Tibial artery (tissue), 4 donors: ENCODE data around the gene AMPD1.

Source experiments
- DNase-seq, 2 donors: peaks; one replicate each; pipeline ENCODE4 v3.0.0-alpha.2; 2019
- H3K27ac ChIP-seq, 2 donors: fragments of 200-600 bp; sonication (generic) in 1 of 2; 1 replicate in 1 of 2; 2 replicates in 1 of 2; pipeline ENCODE4 v1.5.1; 2018 to 2019; ENCODE audit warnings: mild to moderate bottlenecking in 1 of 2
- H3K27me3 ChIP-seq, 2 donors: fragments of 200-600 bp; sonication (generic) in 1 of 2; one replicate each; pipeline versions ENCODE4 v1.5.1 to v1.6.0; 2016 to 2019
- H3K36me3 ChIP-seq, 3 donors: fragments of 200-600 bp; sonication (generic) in 2 of 3; one replicate each; pipeline ENCODE4 v1.5.1; 2016 to 2019; ENCODE audit warnings: mild to moderate bottlenecking in 2 of 3
- H3K4me1 ChIP-seq, 4 donors: fragments of 200-600 bp; sonication (generic) in 2 of 4; 1 replicate in 3 of 4; 2 replicates in 1 of 4; pipeline ENCODE4 v1.5.1; 2016 to 2019
- H3K4me3 ChIP-seq, 2 donors: fragments of 200-600 bp; sonication (generic) in 1 of 2; 1 replicate in 1 of 2; 2 replicates in 1 of 2; pipeline ENCODE4 v1.5.1; 2018 to 2019; ENCODE audit warnings: mild to moderate bottlenecking in 2 of 2
- H3K9me3 ChIP-seq, 3 donors: fragments of 200-600 bp; sonication (generic) in 1 of 3; one replicate each; pipeline ENCODE4 v1.5.1; 2016 to 2019
- intact Hi-C: fragments of 100-400 bp; cut with DNase I; formaldehyde crosslinking; loops from one replicate; pipeline ENCODE4 v1.15.0; 2023; ENCODE audit warnings: low total_unique reads
- TF ChIP-seq, protein P1 (sequence below), 2 experiments: fragments of 200-600 bp in 1 of 2; fragments of 450-650 bp in 1 of 2; IDR thresholded peaks; one replicate each; pipeline ENCODE4 v1.5.1; 2017 to 2019; ENCODE audit warnings: antibody characterized with exemption in 2 of 2, mild to moderate bottlenecking in 1 of 2, moderate library complexity in 1 of 2

AMPD1 gene

DNA sequence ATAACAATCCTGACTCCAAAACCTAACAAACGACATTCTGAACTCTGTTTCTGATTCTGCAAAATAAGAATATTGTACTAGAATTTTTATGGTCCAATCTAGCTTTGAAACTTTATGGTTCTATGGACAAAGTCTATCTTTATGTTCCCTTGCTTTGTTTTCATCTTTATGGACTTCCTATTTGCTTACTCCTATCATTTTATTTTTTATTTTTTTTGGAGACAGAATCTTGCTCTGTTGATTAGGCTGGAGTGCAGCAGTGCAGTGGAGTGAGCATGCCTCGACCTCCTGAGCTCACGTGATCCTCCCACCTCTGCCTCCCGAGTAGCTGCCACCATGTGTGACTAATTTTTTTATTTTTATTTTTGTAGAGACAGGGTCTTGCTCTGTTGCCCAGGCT, 17.6 kb upstream of the AMPD1 start:
- H3K27me3 ChIP-seq: no peaks in the 10 kb centered on the region
- DNase-seq: no peak
- H3K9me3 ChIP-seq: no peaks in the 10 kb centered on the region
- H3K4me3 ChIP-seq: no peak overlapping the region
- no peak overlapping the region for H3K27ac ChIP-seq
- TF ChIP-seq, protein P1, sequence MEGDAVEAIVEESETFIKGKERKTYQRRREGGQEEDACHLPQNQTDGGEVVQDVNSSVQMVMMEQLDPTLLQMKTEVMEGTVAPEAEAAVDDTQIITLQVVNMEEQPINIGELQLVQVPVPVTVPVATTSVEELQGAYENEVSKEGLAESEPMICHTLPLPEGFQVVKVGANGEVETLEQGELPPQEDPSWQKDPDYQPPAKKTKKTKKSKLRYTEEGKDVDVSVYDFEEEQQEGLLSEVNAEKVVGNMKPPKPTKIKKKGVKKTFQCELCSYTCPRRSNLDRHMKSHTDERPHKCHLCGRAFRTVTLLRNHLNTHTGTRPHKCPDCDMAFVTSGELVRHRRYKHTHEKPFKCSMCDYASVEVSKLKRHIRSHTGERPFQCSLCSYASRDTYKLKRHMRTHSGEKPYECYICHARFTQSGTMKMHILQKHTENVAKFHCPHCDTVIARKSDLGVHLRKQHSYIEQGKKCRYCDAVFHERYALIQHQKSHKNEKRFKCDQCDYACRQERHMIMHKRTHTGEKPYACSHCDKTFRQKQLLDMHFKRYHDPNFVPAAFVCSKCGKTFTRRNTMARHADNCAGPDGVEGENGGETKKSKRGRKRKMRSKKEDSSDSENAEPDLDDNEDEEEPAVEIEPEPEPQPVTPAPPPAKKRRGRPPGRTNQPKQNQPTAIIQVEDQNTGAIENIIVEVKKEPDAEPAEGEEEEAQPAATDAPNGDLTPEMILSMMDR (IDR thresholded peaks at IDR 0.05): no peak
- peaks cover 0 to 30% (median 6%) of the 10 kb centered on the region in 4 donors for H3K4me1 ChIP-seq
- intact Hi-C loops: no loop called here
- H3K36me3 ChIP-seq: peaks cover 56 to 65% (median 62%) of the 10 kb centered on the region in 3 donors

DNA sequence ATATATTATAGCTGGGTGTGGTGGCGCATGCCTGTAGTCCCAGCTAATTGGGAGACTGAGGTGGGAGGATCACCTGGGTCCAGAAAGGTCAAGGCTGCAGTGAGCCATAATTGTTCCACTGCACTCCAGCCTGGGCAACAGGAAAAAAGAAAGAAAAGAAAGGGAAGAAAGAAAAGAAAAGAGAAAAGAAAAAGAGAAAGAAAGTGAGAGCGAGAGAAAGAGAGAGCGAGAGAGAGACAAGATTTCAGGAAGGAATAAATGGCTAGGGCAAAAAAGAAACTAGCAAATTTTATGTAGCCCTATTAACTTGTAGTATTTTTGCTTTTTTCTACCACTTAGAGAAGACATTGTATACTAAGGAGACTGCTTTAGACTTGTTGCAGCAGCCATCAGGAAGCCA, 15.0 kb upstream of the AMPD1 start:
- Histone ChIP-seq H3K27ac (no peak overlapping the region), H3K4me1 (peaks cover 0 to 18% (median 4%) of the 10 kb centered on the region in 4 donors), H3K36me3 (peaks cover 71 to 87% (median 80%) of the 10 kb centered on the region in 3 donors), H3K9me3 (no peaks in the 10 kb centered on the region), H3K27me3 (no peaks in the 10 kb centered on the region), H3K4me3 (no peak overlapping the region)
- intact Hi-C loops: no loop called here
- DNase-seq: no peak
- TF ChIP-seq, protein P1 (IDR thresholded peaks at IDR 0.05): no peak

DNA sequence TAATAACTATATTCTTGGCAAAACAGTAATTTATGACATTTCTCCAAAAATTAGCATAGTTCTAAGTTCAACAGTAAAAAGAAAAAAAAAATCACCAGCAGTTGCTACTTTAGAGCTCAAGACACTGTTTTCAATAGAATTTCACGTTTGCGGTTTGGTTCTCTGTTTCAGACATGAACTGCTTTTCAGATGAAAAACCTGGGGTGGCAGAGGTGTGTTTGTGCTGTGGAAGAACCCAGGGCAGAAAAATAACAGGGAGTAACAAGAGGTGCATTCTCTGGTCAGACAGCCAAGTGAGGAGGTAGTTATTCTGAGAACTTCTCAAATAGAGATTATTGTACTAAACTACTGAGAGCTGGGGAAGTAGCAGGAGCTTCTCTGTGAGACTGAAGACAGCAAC, 12.3 kb upstream of the AMPD1 start:
- TF ChIP-seq, protein P1 (IDR thresholded peaks at IDR 0.05): no peak
- Histone ChIP-seq H3K36me3 (peaks cover 65 to 72% (median 65%) of the 10 kb centered on the region in 3 donors), H3K4me1 (no peaks in the 10 kb centered on the region), H3K4me3 (no peak overlapping the region), H3K27me3 (no peaks in the 10 kb centered on the region), H3K27ac (no peak overlapping the region), H3K9me3 (no peaks in the 10 kb centered on the region)
- intact Hi-C loops: no loop called here
- DNase-seq: no peak

DNA sequence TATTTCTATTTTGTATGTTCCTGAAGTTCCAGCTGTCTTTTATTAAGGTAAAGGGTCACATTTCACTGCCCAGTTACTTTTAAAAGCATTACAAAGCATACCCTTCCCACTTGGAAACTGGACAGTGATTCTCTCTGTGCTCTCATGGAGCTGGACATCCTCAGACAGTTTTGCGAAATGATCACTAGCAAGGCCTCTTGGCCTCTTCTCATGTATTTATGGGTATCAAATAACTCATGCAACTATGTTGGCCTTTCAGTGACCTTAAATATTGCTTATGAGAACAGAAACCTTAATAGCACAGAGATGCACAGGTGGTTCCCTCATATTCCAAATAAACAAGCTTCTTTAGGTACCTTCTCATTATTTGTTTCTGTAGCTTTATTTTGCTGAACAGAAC, 7.9 kb upstream of the AMPD1 start:
- no peaks in the 10 kb centered on the region for H3K4me1 ChIP-seq
- H3K27ac ChIP-seq: no peak overlapping the region
- H3K27me3 ChIP-seq: no peaks in the 10 kb centered on the region
- no peak for DNase-seq
- intact Hi-C loops: no loop called here
- H3K4me3 ChIP-seq: no peak overlapping the region
- H3K36me3 ChIP-seq: peaks cover 29 to 33% (median 29%) of the 10 kb centered on the region in 3 donors
- TF ChIP-seq, protein P1 (IDR thresholded peaks at IDR 0.05): no peak
- H3K9me3 ChIP-seq: no peaks in the 10 kb centered on the region

DNA sequence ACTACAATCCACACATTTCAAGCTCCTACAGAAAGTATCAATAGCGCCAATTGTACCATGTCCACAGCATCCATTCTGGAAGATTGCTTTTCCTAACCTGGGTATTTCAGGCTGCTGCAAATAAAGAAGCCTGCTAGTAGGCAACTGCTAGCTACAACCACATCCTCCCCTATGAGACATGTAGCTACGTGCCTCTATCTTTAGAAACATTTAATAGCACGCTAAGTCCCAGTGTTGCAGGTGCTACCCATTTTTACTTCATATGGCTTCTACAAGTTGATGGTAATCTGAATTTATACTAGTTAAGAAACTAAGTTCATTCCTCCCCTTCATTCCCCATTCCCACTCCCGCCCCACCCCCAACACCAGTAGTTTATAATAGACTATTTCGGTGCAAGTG, 7.4 kb upstream of the AMPD1 start:
- H3K4me3 ChIP-seq: no peak overlapping the region
- intact Hi-C loops: no loop called here
- no peak overlapping the region for H3K27ac ChIP-seq
- no peaks in the 10 kb centered on the region for H3K27me3 ChIP-seq
- no peak for DNase-seq
- H3K36me3 ChIP-seq: peaks cover 24 to 28% (median 24%) of the 10 kb centered on the region in 3 donors
- TF ChIP-seq, protein P1 (IDR thresholded peaks at IDR 0.05): no peak
- H3K4me1 ChIP-seq: no peaks in the 10 kb centered on the region
- H3K9me3 ChIP-seq: no peaks in the 10 kb centered on the region

DNA sequence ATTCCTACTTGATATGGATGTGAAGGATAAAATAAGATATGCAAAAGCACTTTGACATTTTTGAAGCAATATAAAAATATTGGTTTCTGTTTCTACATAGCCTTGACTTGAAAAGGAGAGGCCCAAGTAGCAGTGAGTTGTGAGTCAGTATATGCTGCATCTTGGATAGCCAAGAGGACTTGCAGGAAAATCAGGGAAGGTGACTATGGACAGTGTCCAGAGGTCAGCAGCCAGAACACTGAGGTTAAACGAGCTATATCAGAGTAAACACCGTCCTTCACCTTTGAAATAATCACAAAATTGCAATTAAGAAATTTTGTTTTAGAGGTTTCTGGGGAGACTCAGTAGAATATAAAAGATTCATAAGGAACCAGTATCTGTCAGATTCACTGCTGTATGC, 6.6 kb upstream of the AMPD1 start:
- TF ChIP-seq, protein P1 (IDR thresholded peaks at IDR 0.05): no peak
- H3K4me1 ChIP-seq: no peaks in the 10 kb centered on the region
- H3K36me3 ChIP-seq: peaks cover 16 to 20% (median 16%) of the 10 kb centered on the region in 3 donors
- no peak overlapping the region for H3K4me3 ChIP-seq
- no peak for DNase-seq
- no peaks in the 10 kb centered on the region for H3K9me3 ChIP-seq
- H3K27ac ChIP-seq: no peak overlapping the region
- intact Hi-C loops: no loop called here
- H3K27me3 ChIP-seq: no peaks in the 10 kb centered on the region
